Transverse colon (tissue), 3 donors: Measurements from ENCODE around the gene TBCB.

ENCODE experiments used
- CTCF ChIP-seq, 5 experiments: fragments of 200-600 bp in 3 of 5; fragments of 450-650 bp in 2 of 5; sonication (generic) in 3 of 5; IDR thresholded peaks; 1 replicate in 2 of 5; 2 replicates in 3 of 5; pipeline ENCODE4 v1.5.1; 2016 to 2017; ENCODE audit warnings: antibody characterized with exemption in 5 of 5, inconsistent platforms in 3 of 5, mild to moderate bottlenecking in 2 of 5, moderate library complexity in 1 of 5
- EP300 ChIP-seq: sonication (generic); formaldehyde crosslinking; IDR thresholded peaks from one replicate; pipeline ENCODE4 v1.6.1; 2017; ENCODE audit warnings: antibody characterized with exemption, low read depth
- POLR2A ChIP-seq: fragments of 450-650 bp; IDR thresholded peaks from one replicate; pipeline ENCODE4 v1.6.1; 2016; ENCODE audit warnings: antibody characterized with exemption, mild to moderate bottlenecking, moderate library complexity

GRCh38 chr19:36160821-36161596 lies 45.7 kb downstream of the TBCB start:
- no peak for TF ChIP-seq CTCF (IDR thresholded peaks at IDR 0.05)
- no peak for TF ChIP-seq POLR2A
- TF ChIP-seq EP300 = no peak
